GM21786 (cell line): Measurements from ENCODE around the gene RTF1.
"Not testable (repeated sequence)": the region's sequence is repeated elsewhere in the genome, so short reads cannot be mapped to it uniquely, and the experiment has no call there.

Source experiments
- ATAC-seq: cut with Tn5 transposase; IDR thresholded peaks from one replicate; pipeline ENCODE4 v1.9.1; 2021; ENCODE audit not compliant: unreplicated experiment

Gene RTF1

GRCh38 chr15:41435037-41435786, 18.3 kb downstream of the RTF1 start:
- no peak for ATAC-seq

GRCh38 chr15:41437448-41437847, 20.6 kb downstream of the RTF1 start:
- no peak for ATAC-seq

- no peak for ATAC-seq
These were observed 21.3 kb downstream of the RTF1 start for GRCh38 chr15:41438206-41438605.

- not testable (repeated sequence) for ATAC-seq
These were observed 21.9 kb downstream of the RTF1 start for GRCh38 chr15:41438745-41439144.

- no peak for ATAC-seq
These were observed 26.4 kb downstream of the RTF1 start for GRCh38 chr15:41443275-41443674.

GRCh38 chr15:41445399-41445798, 28.5 kb downstream of the RTF1 start:
- ATAC-seq: no peak

GRCh38 chr15:41462084-41462795, 45.3 kb downstream of the RTF1 start:
- no peak for ATAC-seq

GRCh38 chr15:41464889-41465580, 48.1 kb downstream of the RTF1 start:
- ATAC-seq: no peak

GRCh38 chr15:41465822-41466421, 49.0 kb downstream of the RTF1 start:
- no peak for ATAC-seq

- no peak for ATAC-seq
These were observed 49.8 kb downstream of the RTF1 start for GRCh38 chr15:41466711-41467110.

GRCh38 chr15:41469644-41470043, 52.7 kb downstream of the RTF1 start:
- ATAC-seq: not testable (repeated sequence)

GRCh38 chr15:41473418-41473817, 56.5 kb downstream of the RTF1 start:
- no peak for ATAC-seq

GRCh38 chr15:41474436-41474835, 57.5 kb downstream of the RTF1 start:
- no peak for ATAC-seq

- no peak for ATAC-seq
These were observed 58.0 kb downstream of the RTF1 start for GRCh38 chr15:41474941-41475340.

- ATAC-seq: no peak
These were observed 59.6 kb downstream of the RTF1 start for GRCh38 chr15:41476416-41477048.

GRCh38 chr15:41480396-41481140, 63.7 kb downstream of the RTF1 start:
- ATAC-seq: no peak

- no peak for ATAC-seq
These were observed 65.4 kb downstream of the RTF1 start for GRCh38 chr15:41482110-41482877.

GRCh38 chr15:41483115-41483514, 66.2 kb downstream of the RTF1 start:
- ATAC-seq: peak; percentile 82

- ATAC-seq: peak; percentile 9
These were observed 66.6 kb downstream of the RTF1 start for GRCh38 chr15:41483519-41483918.
